Ovary (tissue), 3 donors: Measurements from ENCODE around the gene EMC8.

Experiments
- EP300 ChIP-seq: sonication (generic); formaldehyde crosslinking; IDR thresholded peaks from one replicate; pipeline ENCODE4 v1.6.1; 2017; ENCODE audit warnings: antibody characterized with exemption
- POLR2A ChIP-seq: fragments of 450-650 bp; IDR thresholded peaks from one replicate; pipeline ENCODE4 v1.6.1; 2017; ENCODE audit warnings: antibody characterized with exemption, mild to moderate bottlenecking, moderate library complexity
- TF ChIP-seq, protein P1 (sequence below), 3 donors: fragments of 450-650 bp in 2 of 3; fragments of 200-600 bp in 1 of 3; IDR thresholded peaks; one replicate each; pipeline versions ENCODE4 v1.5.1 to v1.8.0; 2016 to 2022; ENCODE audit warnings: antibody characterized with exemption in 3 of 3, mild to moderate bottlenecking in 1 of 3
- donor health status: DM: no; HTN: no; CAD: no.

GRCh38 chr16:85751698-85752501 is 47.4 kb downstream of the EMC8 start:
- TF ChIP-seq, protein P1, sequence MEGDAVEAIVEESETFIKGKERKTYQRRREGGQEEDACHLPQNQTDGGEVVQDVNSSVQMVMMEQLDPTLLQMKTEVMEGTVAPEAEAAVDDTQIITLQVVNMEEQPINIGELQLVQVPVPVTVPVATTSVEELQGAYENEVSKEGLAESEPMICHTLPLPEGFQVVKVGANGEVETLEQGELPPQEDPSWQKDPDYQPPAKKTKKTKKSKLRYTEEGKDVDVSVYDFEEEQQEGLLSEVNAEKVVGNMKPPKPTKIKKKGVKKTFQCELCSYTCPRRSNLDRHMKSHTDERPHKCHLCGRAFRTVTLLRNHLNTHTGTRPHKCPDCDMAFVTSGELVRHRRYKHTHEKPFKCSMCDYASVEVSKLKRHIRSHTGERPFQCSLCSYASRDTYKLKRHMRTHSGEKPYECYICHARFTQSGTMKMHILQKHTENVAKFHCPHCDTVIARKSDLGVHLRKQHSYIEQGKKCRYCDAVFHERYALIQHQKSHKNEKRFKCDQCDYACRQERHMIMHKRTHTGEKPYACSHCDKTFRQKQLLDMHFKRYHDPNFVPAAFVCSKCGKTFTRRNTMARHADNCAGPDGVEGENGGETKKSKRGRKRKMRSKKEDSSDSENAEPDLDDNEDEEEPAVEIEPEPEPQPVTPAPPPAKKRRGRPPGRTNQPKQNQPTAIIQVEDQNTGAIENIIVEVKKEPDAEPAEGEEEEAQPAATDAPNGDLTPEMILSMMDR (IDR thresholded peaks at IDR 0.05) = no peak
- TF ChIP-seq POLR2A = no peak
- no peak for TF ChIP-seq EP300
